K562 (cell line): ENCODE results near the gene DHRS11. TPM values are rescaled to one million over a fixed set of nuclear protein-coding genes. Genes with fewer than 3 reads are reported as not detected.

ENCODE experiments used
- ZNF318 ChIP-seq, 2 experiments: fragments of 450-650 bp; IDR thresholded peaks; 2 replicates each; pipeline ENCODE4 v1.6.1; 2016; ENCODE audit warnings: mild to moderate bottlenecking in 2 of 2, borderline replicate concordance in 1 of 2, low read depth in 1 of 2, moderate library complexity in 1 of 2
- ZNF398 ChIP-seq: fragments of 250-450 bp; sonication (Bioruptor Pico); IDR thresholded peaks from 2 replicates; pipeline ENCODE4 v1.8.0; 2021; ENCODE audit warnings: moderate library complexity, mild to moderate bottlenecking, inconsistent platforms
- polyA plus RNA-seq, 8 experiments: library from polyadenylated mRNA; depleted of rRNA in 4 of 8; stranded (reverse) in 5 of 8; unstranded in 3 of 8; fragments of >200 nt; fragmentation: Nextera tagmentation in 2 of 8; fragmentation: Illumina TruSeq in 1 of 8; extraction: Ambion mirVana in 2 of 8; extraction: Trizol in 1 of 8; gene quantifications; 2 replicates each; pipeline versions ENCODE4 v1.2.1 to v1.2.3, GENCODE V29; 2011 to 2014; ENCODE audit warnings: inconsistent platforms in 1 of 8, missing spikeins in 1 of 8
- total RNA-seq, 7 experiments: library from RNA; depleted of rRNA in 6 of 7; stranded (reverse); fragments of >200 nt in 6 of 7; fragmentation: Illumina TruSeq in 2 of 7; extraction: Trizol in 2 of 7; gene quantifications; 2 replicates each; pipeline versions ENCODE4 v1.2.1 to v1.2.3, GENCODE V29; 2011 to 2021; ENCODE audit warnings: low replicate concordance in 1 of 7

The DHRS11 gene
- total and polyA plus RNA-seq, 9 of the 15 experiments (the other 6 are each of a cell fraction or from before 2014, with no cell fraction given), result 15.2 to 123 (median 59.8) TPM

GRCh38 chr17:36601303-36602029, 9.8 kb downstream of the DHRS11 start, which contains the start of gene MRM1 (continued):
- TF ChIP-seq ZNF318 (IDR thresholded peaks at IDR 0.05; ENCODE audit: borderline replicate concordance in 1 of 2, low read depth in 1 of 2), result no peak
- no peak for TF ChIP-seq ZNF398 (CRISPR knock-in tag)
